H1 (cell line): ENCODE data around the gene CLEC2B. TPM values are rescaled to one million over a fixed set of nuclear protein-coding genes. Genes with fewer than 3 reads are reported as not detected.

Experiments used
- CTCF ChIA-PET: fragments of 300-600 bp; sonication (Branson Sonifier 250); formaldehyde crosslinking; loops from one replicate; lab custom pipeline; 2021; ENCODE audit not compliant: partially characterized antibody; lab: Charles Lee
- POLR2A ChIA-PET: fragments of 300-600 bp; sonication (Branson Sonifier 250); formaldehyde crosslinking; loops from one replicate; lab custom pipeline; 2021; ENCODE audit warnings: inconsistent platforms; ENCODE audit not compliant: partially characterized antibody; lab: Charles Lee
- DNase-seq, 2 experiments: peaks; one replicate each; pipeline versions ENCODE4 v3.0.0 to v3.0.0-alpha.2; 2010 to 2022; ENCODE audit warnings: low spot score in 2 of 2, low read depth in 1 of 2, mixed read lengths in 1 of 2
- FAIRE-seq: peaks from 2 replicates; lab custom pipeline; 2011; peaks lifted over from hg19 to GRCh38; lab: Jason Lieb, UNC
- H2AFZ ChIP-seq: 2 replicates; pipeline ENCODE4 v1.8.1; 2012; ENCODE audit warnings: low read length, inconsistent platforms
- H2AK5ac ChIP-seq: 2 replicates; pipeline ENCODE4 v1.6.1; 2013; ENCODE audit warnings: low read depth, low read length
- H2BK120ac ChIP-seq: replicated peaks from 2 replicates; pipeline ENCODE3; 2013; ENCODE audit warnings: low read depth, low read length, inconsistent platforms
- H2BK12ac ChIP-seq: 2 replicates; pipeline ENCODE4 v1.6.1; 2013; ENCODE audit warnings: low read depth, low read length
- H2BK15ac ChIP-seq: 2 replicates; pipeline ENCODE4 v1.6.1; 2013; ENCODE audit warnings: low read length
- H2BK20ac ChIP-seq: 2 replicates; pipeline ENCODE4 v1.6.1; 2013; ENCODE audit warnings: low read length
- H2BK5ac ChIP-seq: 2 replicates; pipeline ENCODE4 v1.6.1; 2013; ENCODE audit warnings: low read depth, low read length
- H3K14ac ChIP-seq: 2 replicates; pipeline ENCODE4 v1.6.1; 2013; ENCODE audit warnings: inconsistent platforms; ENCODE audit not compliant: insufficient read length
- H3K18ac ChIP-seq: 2 replicates; pipeline ENCODE4 v1.6.1; 2013; ENCODE audit warnings: low read length; ENCODE audit errors: extremely low read depth
- H3K23ac ChIP-seq: 2 replicates; pipeline ENCODE4 v1.6.1; 2013; ENCODE audit warnings: inconsistent platforms; ENCODE audit not compliant: insufficient read length
- H3K23me2 ChIP-seq: 2 replicates; pipeline ENCODE4 v1.6.1; 2013; ENCODE audit warnings: low read depth, low read length
- H3K27ac ChIP-seq: 2 replicates; pipeline ENCODE4 v1.6.1; 2011; ENCODE audit warnings: low read depth, low read length, inconsistent platforms
- H3K27me3 ChIP-seq, 4 experiments: replicated peaks in 1 of 4; 1 replicate in 1 of 4; 2 replicates in 3 of 4; pipeline versions ENCODE4 v1.6.1 to v1.8.1; 2011 to 2013; ENCODE audit warnings: low read length in 3 of 4, mild to moderate bottlenecking in 3 of 4, inconsistent platforms in 2 of 4, mixed read lengths in 2 of 4, moderate library complexity in 1 of 4; ENCODE audit not compliant: control insufficient read depth in 3 of 4, insufficient read depth in 3 of 4; ENCODE audit errors: extremely low read depth in 1 of 4
- H3K36me3 ChIP-seq, 4 experiments: 2 replicates each; pipeline versions ENCODE4 v1.6.1 to v1.8.1; 2011 to 2013; ENCODE audit warnings: mild to moderate bottlenecking in 4 of 4, low read length in 3 of 4, moderate library complexity in 2 of 4, control low read depth in 1 of 4, inconsistent platforms in 1 of 4; ENCODE audit not compliant: insufficient read depth in 4 of 4, control insufficient read depth in 2 of 4
- H3K4ac ChIP-seq: replicated peaks from 2 replicates; pipeline ENCODE3; 2013; ENCODE audit warnings: low read length, low read depth, mixed read lengths, inconsistent platforms; ENCODE audit not compliant: insufficient read length
- H3K4me1 ChIP-seq, 4 experiments: replicated peaks in 1 of 4; 1 replicate in 1 of 4; 2 replicates in 3 of 4; pipeline versions ENCODE4 v1.6.1 to v1.8.1; 2011 to 2013; ENCODE audit warnings: low read length in 3 of 4, inconsistent platforms in 2 of 4, mixed read lengths in 1 of 4; ENCODE audit not compliant: insufficient read depth in 4 of 4, control insufficient read depth in 3 of 4
- H3K4me2 ChIP-seq, 2 experiments: 2 replicates each; pipeline versions ENCODE4 v1.6.1 to v1.8.1; 2011 to 2013; ENCODE audit warnings: low read depth in 2 of 2, low read length in 2 of 2, control low read depth in 1 of 2, inconsistent platforms in 1 of 2, mild to moderate bottlenecking in 1 of 2; ENCODE audit not compliant: insufficient read depth in 1 of 2
- H3K4me3 ChIP-seq, 4 experiments: fragments of 200-600, 300-600 bp in 1 of 4; sonication (generic), shearing (Covaris generic), sonication (Bioruptor Twin) in 1 of 4; 2 replicates each; pipeline versions ENCODE4 v1.5.1 to v1.8.1; 2011 to 2016; ENCODE audit warnings: low read length in 4 of 4, low read depth in 3 of 4, control low read depth in 2 of 4, inconsistent platforms in 2 of 4, mild to moderate bottlenecking in 2 of 4, mixed read lengths in 1 of 4, moderate library complexity in 1 of 4; ENCODE audit not compliant: insufficient read depth in 2 of 4; ENCODE audit errors: extremely low read depth in 1 of 4
- H3K56ac ChIP-seq: replicated peaks from 2 replicates; pipeline ENCODE3; 2013; ENCODE audit warnings: low read depth, mild to moderate bottlenecking, mixed read lengths, low read length, inconsistent platforms; ENCODE audit not compliant: insufficient read length
- H3K79me1 ChIP-seq: 2 replicates; pipeline ENCODE4 v1.6.1; 2013; ENCODE audit warnings: low read depth, low read length, control low read depth
- H3K79me2 ChIP-seq, 2 experiments: 2 replicates each; pipeline versions ENCODE4 v1.6.1 to v1.8.1; 2012 to 2013; ENCODE audit warnings: low read length in 2 of 2, mild to moderate bottlenecking in 2 of 2, inconsistent platforms in 1 of 2; ENCODE audit not compliant: insufficient read depth in 2 of 2, control insufficient read depth in 1 of 2
- H3K9ac ChIP-seq, 4 experiments: replicated peaks in 1 of 4; 1 replicate in 1 of 4; 2 replicates in 3 of 4; pipeline versions ENCODE4 v1.6.1 to v1.8.1; 2011 to 2013; ENCODE audit warnings: low read depth in 3 of 4, low read length in 3 of 4, control low read depth in 2 of 4, mild to moderate bottlenecking in 2 of 4, moderate library complexity in 2 of 4, inconsistent platforms in 1 of 4; ENCODE audit errors: extremely low read depth in 1 of 4
- H3K9me3 ChIP-seq, 2 experiments: 2 replicates each; pipeline versions ENCODE4 v1.6.1 to v1.8.1; 2012 to 2013; ENCODE audit warnings: mild to moderate bottlenecking in 2 of 2, moderate library complexity in 2 of 2, control low read depth in 1 of 2, inconsistent platforms in 1 of 2, low read depth in 1 of 2, low read length in 1 of 2, mixed read lengths in 1 of 2; ENCODE audit not compliant: insufficient read depth in 2 of 2
- H4K20me1 ChIP-seq, 2 experiments: replicated peaks in 1 of 2; 2 replicates each; pipeline versions ENCODE3 to v1.8.1; 2011 to 2013; ENCODE audit warnings: inconsistent platforms in 2 of 2, low read length in 2 of 2, mild to moderate bottlenecking in 1 of 2; ENCODE audit not compliant: insufficient read depth in 2 of 2, control insufficient read depth in 1 of 2
- H4K5ac ChIP-seq: 2 replicates; pipeline ENCODE4 v1.6.1; 2013; ENCODE audit warnings: low read length, low read depth, mixed read lengths, inconsistent platforms; ENCODE audit not compliant: insufficient read length
- H4K8ac ChIP-seq: 2 replicates; pipeline ENCODE4 v1.8.0; 2013; ENCODE audit warnings: mild to moderate bottlenecking, moderate library complexity, low read length, inconsistent platforms; ENCODE audit not compliant: insufficient read depth; ENCODE audit errors: extremely low read depth
- H4K91ac ChIP-seq: replicated peaks from 2 replicates; pipeline ENCODE3; 2013; ENCODE audit warnings: low read length, mixed read lengths, inconsistent platforms; ENCODE audit not compliant: insufficient read length
- GTF2F1 ChIP-seq: IDR thresholded peaks from 2 replicates; pipeline ENCODE4 v1.6.1; 2012; ENCODE audit warnings: low read depth, low read length, improper control_type of control experiment, borderline replicate concordance
- NANOG ChIP-seq: IDR thresholded peaks from 2 replicates; pipeline ENCODE4 v1.6.1; 2011; ENCODE audit warnings: low read length, low read depth, mild to moderate bottlenecking, inconsistent platforms; ENCODE audit not compliant: insufficient read depth, poor library complexity, severe bottlenecking
- TCF12 ChIP-seq: IDR thresholded peaks from 2 replicates; pipeline ENCODE4 v1.6.1; 2011; ENCODE audit warnings: low read depth, mild to moderate bottlenecking, low read length
- WGBS, 2 experiments: shearing (Covaris generic) in 1 of 2; methylation state at CpG; one replicate each; pipeline versions ENCODE4 v1.1.6 to v1.1.7; 2013 to 2015; ENCODE audit warnings: low lambda C conversion rate in 2 of 2, mixed read lengths in 2 of 2, inconsistent platforms in 1 of 2, low coverage in 1 of 2, missing lambda C conversion rate in 1 of 2; ENCODE audit not compliant: insufficient replicate concordance in 2 of 2, insufficient coverage in 1 of 2, insufficient read length in 1 of 2; ENCODE audit errors: extremely low coverage in 1 of 2, missing lambda C conversion rate in 1 of 2; 5-methylcytosine and 5-hydroxymethylcytosine counted together
- polyA plus RNA-seq, 7 experiments: library from polyadenylated mRNA; depleted of rRNA in 3 of 7; stranded (reverse) in 5 of 7; unstranded in 2 of 7; fragments of >200 nt in 5 of 7; fragments of 200-250 nt in 2 of 7; gene quantifications; 1 replicate in 5 of 7; 2 replicates in 1 of 7; 4 replicates in 1 of 7; pipeline versions ENCODE4 v1.2.1 to v1.2.3, GENCODE V29; 2011 to 2013; ENCODE audit warnings: missing spikeins in 2 of 7, mixed read lengths in 2 of 7
- total RNA-seq: library from RNA; stranded (reverse); fragmentation: NEBNext Ultra II Directional; extraction: Animal tissue kit (Norgen Biotek cat#: 25700); gene quantifications from 2 replicates; pipeline ENCODE4 v1.2.1, GENCODE V29; 2021

CLEC2B gene
- total and polyA plus RNA-seq, 2 of the 8 experiments (the other 6 are each of a cell fraction or from before 2014, with no cell fraction given) = not detected

GRCh38 chr12:9899209-9899608, 30.1 kb upstream of the CLEC2B start:
- H3K4ac ChIP-seq = no peak overlapping the region
- H3K27me3 ChIP-seq = no peaks in the 10 kb centered on the region
- 0 out of 2 replicates have a peak overlapping the region, but pooled peaks have one; percentile 34 for H3K18ac ChIP-seq
- no peak overlapping the region for H3K56ac ChIP-seq
- no peak overlapping the region for H4K5ac ChIP-seq
- peaks cover 3 to 33% (median 5%) of the 10 kb centered on the region in 4 experiments; a peak in 6 of 8 replicates for H3K36me3 ChIP-seq
- no peak overlapping the region for H3K23ac ChIP-seq
- peaks cover 0 to 24% of the 10 kb centered on the region in 2 experiments; a peak in 2 of 4 replicates for H3K79me2 ChIP-seq
- H3K23me2 ChIP-seq = no peaks in the 10 kb centered on the region
- CTCF ChIA-PET = interaction anchor here (0.6 to 1.0 kb wide), 3 partner anchors 13 to 150 kb away, joined by 3 to 4 read pairs (median 3); no protein-coding TSS in a partner anchor
- peak overlapping the region; percentile 61; the same call in 1 of the 2 replicates for H2BK12ac ChIP-seq
- H2AK5ac ChIP-seq = no peak overlapping the region; the same call in 1 of the 2 replicates
- no peak overlapping the region for H4K8ac ChIP-seq
- TF ChIP-seq GTF2F1 (no peak), TCF12 (peak; percentile 79), NANOG (peak; percentile 62)
- TF ChIP-seq, all 59 proteins: peak for 2
- Histone ChIP-seq H2BK120ac (no peak overlapping the region), H4K91ac (no peak overlapping the region), H2BK20ac (no peak overlapping the region), H4K20me1 (peaks cover 0 to 7% of the 10 kb centered on the region in 2 experiments), H2AFZ (no peak overlapping the region), H3K4me2 (peak overlapping the region in 1 of 2 experiments; percentile 26; a peak in 1 of 4 replicates), H3K14ac (no peak overlapping the region), H2BK15ac (no peak overlapping the region), H3K4me3 (no peak overlapping the region), H3K4me1 (peaks cover 0 to 19% (median 3%) of the 10 kb centered on the region in 4 experiments; a peak in 1 of 7 replicates), H3K9me3 (no peaks in the 10 kb centered on the region), H3K27ac (no peak overlapping the region), H2BK5ac (peak overlapping the region; percentile 60; the same call in 1 of the 2 replicates), H3K9ac (no peak overlapping the region), H3K79me1 (no peaks in the 10 kb centered on the region)
- WGBS, 2 experiments = 70% methylated on average over 2 of the region's 2 CpGs; no CpG with 5 or more reads in 1 of the 2 experiments
- no peak for DNase-seq
- FAIRE-seq = peak; percentile 80
- POLR2A ChIA-PET = interaction anchor here (0.7 to 9.1 kb wide), 6 partner anchors 8 to 14 kb away, joined by 3 to 121 read pairs (median 6); no protein-coding TSS in a partner anchor
